Heart right ventricle (tissue), 16 donors: Measurements from ENCODE around the gene UBE2E1. TPM values are rescaled to one million over a fixed set of nuclear protein-coding genes. Genes with fewer than 3 reads are reported as not detected.
"Not testable (repeated sequence)": the region's sequence is repeated elsewhere in the genome, so short reads cannot be mapped to it uniquely, and the experiment has no call there.

ENCODE experiments used
- ATAC-seq, 8 donors: fragments of 200-7000 bp; cut with Tn5 transposase; one replicate each; pipeline ENCODE4 v1.9.1; 2020; ENCODE audit warnings: mild to moderate bottlenecking in 8 of 8, moderate library complexity in 8 of 8, moderate number of reproducible peaks in 1 of 8
- DNase-seq, 2 donors: peaks; one replicate each; pipeline ENCODE4 v3.0.0-alpha.2; 2020
- H3K27ac ChIP-seq, 10 donors: fragments of 200-600 bp; sonication (generic) in 2 of 10; one replicate each; pipeline versions ENCODE4 v1.5.0 to v1.8.0; 2020 to 2022; ENCODE audit warnings: mild to moderate bottlenecking in 3 of 10
- H3K27me3 ChIP-seq, 7 donors: fragments of 200-600 bp; one replicate each; pipeline ENCODE4 v1.8.0; 2021 to 2022; ENCODE audit warnings: mild to moderate bottlenecking in 2 of 7
- H3K36me3 ChIP-seq, 9 donors: fragments of 200-600 bp; sonication (generic) in 1 of 9; one replicate each; pipeline versions ENCODE4 v1.5.0 to v1.8.0; 2020 to 2022; ENCODE audit warnings: mild to moderate bottlenecking in 2 of 9
- H3K4me1 ChIP-seq, 9 donors: fragments of 200-600 bp; sonication (generic) in 1 of 9; one replicate each; pipeline versions ENCODE4 v1.5.0 to v1.8.0; 2020 to 2022; ENCODE audit warnings: mild to moderate bottlenecking in 4 of 9
- H3K4me3 ChIP-seq, 10 donors: fragments of 200-600 bp; sonication (generic) in 2 of 10; one replicate each; pipeline versions ENCODE4 v1.5.0 to v1.8.0; 2020 to 2022; ENCODE audit warnings: mild to moderate bottlenecking in 7 of 10, moderate library complexity in 2 of 10
- H3K9me3 ChIP-seq, 11 donors: fragments of 200-600 bp in 10 of 11; sonication (generic) in 2 of 11; one replicate each; pipeline versions ENCODE4 v1.5.0 to v1.8.0; 2013 to 2022; ENCODE audit warnings: mild to moderate bottlenecking in 2 of 11, control low read depth in 1 of 11, moderate library complexity in 1 of 11
- CTCF ChIP-seq, 9 donors: fragments of 200-600 bp; sonication (generic) in 2 of 9; IDR thresholded peaks; one replicate each; pipeline versions ENCODE4 v1.5.0 to v1.8.0; 2021 to 2022; ENCODE audit warnings: antibody characterized with exemption in 9 of 9, mild to moderate bottlenecking in 5 of 9, moderate library complexity in 1 of 9
- WGBS, 2 donors: extraction: QIAGEN DNeasy Blood & Tissue Kit; methylation state at CpG; one replicate each; pipeline ENCODE4 v1.1.7; 2013; ENCODE audit warnings: inconsistent platforms in 1 of 2; 5-methylcytosine and 5-hydroxymethylcytosine counted together
- intact Hi-C, 10 donors: fragments of 100-400 bp; cut with DNase I; formaldehyde crosslinking; loops; one replicate each; pipeline versions ENCODE4 v1.11.1 to v1.14.2; 2022
- polyA plus RNA-seq, 2 donors: library from polyadenylated mRNA; stranded (reverse); fragments of 200-250 nt; gene quantifications; one replicate each; pipeline ENCODE4 v1.2.3, GENCODE V29; 2013
- total RNA-seq, 10 donors: library from RNA; stranded (reverse); fragmentation: NEBNext Ultra II Directional in 3 of 10; extraction: Animal tissue kit (Norgen Biotek cat#: 25700) in 3 of 10; gene quantifications; one replicate each; pipeline versions ENCODE4 v1.2.1 to v1.2.4, GENCODE V29; 2021 to 2023
- donor health status: Arrhythmogenic right ventricular cardiomyopathy.
- donor health status: ischemic (EF 13 %, LVEDD 7.1; RV severe dilation, severe dysfunction).
- donor health status: healthy with polysubstance abuse.
- donor health status: DM: no; HTN: yes; CAD: no.
- donor health status: DM: no; HTN: no; CAD: no.
- donor health status: ischemic (EF 25% LVEDD 6.9; RV normal size, moderate dysfunction).
- donor health status: ischemic (EF 25% LVEDD 5.7; RV mildly dilated, moderate dysfunction).
- donor health status: healthy.
- donor health status: DM: yes; HTN: yes; CAD: no.
- donor health status: Ischemic cardiomyopathy.
- donor health status: ischemic (EF 35%, LVEDD 5.7; RV mildly dilated, moderate dysfunction).
- donor health status: nonischemic (EF 11% LVEDD 7.7; RV severe dilation, severe dysfunction).
- donor health status: DM: yes; HTN: yes; CAD: no.
- donor health status: PGD.
- donor health status: ischemic (EF 29% LVEDD 5.4; RV normal size, mild dysfunction).
- donor health status: nonischemic (EF 23%, LVEDD 6.1; RV moderate dilation, normal function).

The UBE2E1 gene
- total and polyA plus RNA-seq, 12 donors: 45.2 to 88.8 (median 64.5) TPM

GRCh38 chr3:23840521-23840920 lies 34.8 kb downstream of the UBE2E1 start:
- no peaks in the 10 kb centered on the region for H3K9me3 ChIP-seq
- DNase-seq (no peak), ATAC-seq (no peak)
- H3K4me1 ChIP-seq: peaks cover 0 to 53% (median 35%) of the 10 kb centered on the region in 9 donors
- no peaks in the 10 kb centered on the region for H3K27me3 ChIP-seq
- H3K4me3 ChIP-seq: no peak overlapping the region
- TF ChIP-seq CTCF (IDR thresholded peaks at IDR 0.05): no peak
- no peak overlapping the region for H3K27ac ChIP-seq
- intact Hi-C loops: no loop called here
- WGBS, 2 donors: 74 to 80% methylated on average over 5 of the region's 5 CpGs
- no peaks in the 10 kb centered on the region for H3K36me3 ChIP-seq

DNA sequence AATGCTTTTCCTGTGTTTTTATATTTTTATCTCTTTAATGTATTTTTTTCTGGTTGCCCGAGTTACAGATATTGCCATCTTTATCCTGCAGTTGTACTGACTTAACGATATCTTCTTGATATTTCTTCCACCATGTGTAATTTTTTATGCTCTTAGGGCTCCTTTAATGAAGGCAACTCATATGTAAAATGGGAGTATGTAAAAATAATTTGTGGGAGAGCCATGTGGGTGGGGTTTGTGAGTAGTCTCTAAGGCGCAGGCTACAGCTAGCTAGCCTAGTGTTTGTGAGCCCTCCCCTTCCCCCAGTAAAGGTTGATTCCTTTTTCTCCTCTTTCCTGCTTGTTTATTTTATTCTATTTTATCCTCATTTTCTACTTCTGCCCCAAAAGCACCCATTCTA lies 38.1 kb downstream of the UBE2E1 start:
- Histone ChIP-seq H3K36me3 (no peaks in the 10 kb centered on the region), H3K27me3 (no peaks in the 10 kb centered on the region), H3K9me3 (no peaks in the 10 kb centered on the region), H3K4me1 (peaks cover 0 to 34% (median 8%) of the 10 kb centered on the region in 9 donors), H3K27ac (no peak overlapping the region), H3K4me3 (no peak overlapping the region)
- ATAC-seq (no peak), DNase-seq (no peak)
- no peak for TF ChIP-seq CTCF (IDR thresholded peaks at IDR 0.05)
- 93 to 95% methylated on average over 3 of the region's 3 CpGs for WGBS, 2 donors
- intact Hi-C loops: no loop called here

GRCh38 chr3:23845326-23846216 lies 39.8 kb downstream of the UBE2E1 start:
- WGBS, 2 donors: 91 to 92% methylated on average over 5 of the region's 5 CpGs
- Histone ChIP-seq H3K36me3 (no peaks in the 10 kb centered on the region), H3K4me1 (peaks cover 0 to 27% (median 3%) of the 10 kb centered on the region in 9 donors), H3K27me3 (no peaks in the 10 kb centered on the region), H3K4me3 (no peak overlapping the region), H3K27ac (no peak overlapping the region), H3K9me3 (peaks cover 0 to 5% (median 0%) of the 10 kb centered on the region in 11 donors)
- DNase-seq: no peak
- ATAC-seq: no peak
- no peak for TF ChIP-seq CTCF (IDR thresholded peaks at IDR 0.05)
- intact Hi-C loops: no loop called here

- 83 to 86% methylated on average over 2 of the region's 2 CpGs for WGBS, 2 donors
- H3K36me3 ChIP-seq, DNase-seq, H3K27me3 ChIP-seq, H3K27ac ChIP-seq, H3K4me3 ChIP-seq, intact Hi-C loops, ATAC-seq: not testable (repeated sequence)
- H3K9me3 ChIP-seq: peaks cover 0 to 15% (median 0%) of the 10 kb centered on the region in 11 donors
- peaks cover 0 to 14% (median 0%) of the 10 kb centered on the region in 9 donors for H3K4me1 ChIP-seq
These were observed 43.7 kb downstream of the UBE2E1 start for GRCh38 chr3:23849462-23849861.

DNA sequence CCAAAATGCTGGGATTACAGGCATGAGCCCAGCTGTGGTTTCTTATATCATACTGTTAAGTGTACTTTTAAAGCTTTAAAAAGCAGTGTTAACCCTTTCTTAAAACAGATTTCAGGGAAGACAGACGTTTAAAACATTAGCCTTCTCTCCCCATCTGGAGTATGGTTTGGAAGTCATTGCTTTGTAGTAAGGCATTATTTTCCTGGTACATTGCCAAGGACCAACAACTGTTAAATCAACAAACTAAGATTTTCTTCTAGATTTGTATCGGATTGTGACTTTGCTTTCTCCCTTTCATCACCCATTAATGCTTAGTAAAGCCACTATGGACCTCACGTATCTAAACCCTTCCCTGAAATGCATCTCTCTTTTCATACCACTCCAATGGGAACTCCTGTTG lies 50.5 kb downstream of the UBE2E1 start:
- H3K4me3 ChIP-seq: no peak overlapping the region
- peak overlapping the region in 2 of 10 donors; percentile 6 to 29 for H3K27ac ChIP-seq
- 44 to 59% methylated on average over 3 of the region's 3 CpGs for WGBS, 2 donors
- H3K27me3 ChIP-seq: no peaks in the 10 kb centered on the region
- ATAC-seq: no peak
- TF ChIP-seq CTCF (IDR thresholded peaks at IDR 0.05): no peak
- peaks cover 6 to 56% (median 43%) of the 10 kb centered on the region in 9 donors for H3K4me1 ChIP-seq
- no peak for DNase-seq
- intact Hi-C loops: no loop called here
- peaks cover 0 to 8% (median 0%) of the 10 kb centered on the region in 9 donors for H3K36me3 ChIP-seq
- peaks cover 0 to 10% (median 0%) of the 10 kb centered on the region in 11 donors for H3K9me3 ChIP-seq
